GF-D8 (cell line): Measurements from ENCODE around the gene ILKAP.

Experiments
- DNase-seq: peaks from one replicate; lab custom pipeline; 2025; lab: John Stamatoyannopoulos, UW

Gene ILKAP, protein sequence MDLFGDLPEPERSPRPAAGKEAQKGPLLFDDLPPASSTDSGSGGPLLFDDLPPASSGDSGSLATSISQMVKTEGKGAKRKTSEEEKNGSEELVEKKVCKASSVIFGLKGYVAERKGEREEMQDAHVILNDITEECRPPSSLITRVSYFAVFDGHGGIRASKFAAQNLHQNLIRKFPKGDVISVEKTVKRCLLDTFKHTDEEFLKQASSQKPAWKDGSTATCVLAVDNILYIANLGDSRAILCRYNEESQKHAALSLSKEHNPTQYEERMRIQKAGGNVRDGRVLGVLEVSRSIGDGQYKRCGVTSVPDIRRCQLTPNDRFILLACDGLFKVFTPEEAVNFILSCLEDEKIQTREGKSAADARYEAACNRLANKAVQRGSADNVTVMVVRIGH

GRCh38 chr2:238203094-238203972, at the start of gene ILKAP:
ILKAP (minus strand) TSS chr2:238203695; CDS start chr2:238203553, 142 bp downstream.
- DNase-seq = peak; percentile 43

- no peak for DNase-seq
Observed at GRCh38 chr2:238252766-238253630, 49.5 kb upstream of the ILKAP start.

DNA sequence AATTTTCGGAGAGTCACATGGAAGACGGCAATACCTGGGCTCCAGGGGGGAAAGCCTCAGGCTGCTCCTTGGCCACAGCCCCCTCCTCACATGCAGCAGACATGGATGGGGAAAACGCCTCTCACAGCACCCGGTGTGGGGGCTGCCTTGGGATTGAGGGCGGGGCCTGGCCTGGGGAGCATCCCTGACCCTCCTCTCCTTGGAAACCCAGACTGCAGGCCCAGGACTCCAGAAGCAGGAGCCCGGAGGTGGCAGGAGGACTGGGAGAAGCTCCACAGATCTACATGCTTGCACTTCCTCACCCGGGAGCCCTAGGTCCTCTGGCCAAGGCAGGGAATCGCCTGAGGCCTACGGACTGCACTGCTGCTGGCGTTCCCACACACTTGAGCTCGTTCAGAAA, 48.5 kb upstream of the ILKAP start:
- DNase-seq = no peak

DNA sequence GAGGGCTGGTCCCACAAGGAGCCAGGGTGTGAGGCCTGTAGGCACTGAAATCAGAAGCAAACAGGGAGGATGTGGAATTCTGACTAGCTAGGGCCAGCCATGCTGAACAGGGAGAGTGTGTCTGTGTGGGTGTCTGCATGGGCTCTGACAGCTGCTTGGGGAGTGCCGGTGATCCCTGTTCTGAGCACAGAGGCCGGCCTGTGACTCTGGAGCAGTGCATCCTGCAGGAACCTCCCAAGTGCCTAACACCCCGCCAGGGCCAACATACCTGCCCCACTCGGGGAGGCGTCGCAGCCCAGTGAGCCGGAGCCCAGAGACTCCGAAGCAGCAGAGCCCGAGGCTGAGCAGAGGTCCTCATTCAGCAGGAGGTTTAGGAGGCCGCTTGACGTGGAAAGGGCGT, 47.8 kb upstream of the ILKAP start:
- DNase-seq = no peak

DNA sequence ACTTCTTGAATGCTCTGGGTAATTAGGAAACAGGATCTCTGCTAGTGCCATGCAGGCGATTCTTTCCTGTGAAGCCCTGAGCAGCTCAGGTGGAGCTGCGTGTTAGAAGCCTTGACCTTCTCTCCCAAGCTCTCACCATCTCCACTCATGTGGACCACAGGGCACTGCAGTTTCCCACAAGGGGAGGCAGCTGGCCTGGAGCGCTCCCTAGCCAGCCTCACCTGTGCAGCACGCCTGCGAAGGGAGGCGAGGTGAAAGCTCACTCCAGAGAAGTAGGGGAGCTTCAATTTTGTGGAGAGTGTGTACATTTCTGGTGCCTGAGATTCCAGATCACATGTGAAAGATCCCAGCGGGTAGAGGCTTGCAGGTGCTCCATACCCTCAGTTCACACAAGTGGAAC, 47.4 kb upstream of the ILKAP start:
- no peak for DNase-seq

GRCh38 chr2:238247841-238248453, 44.5 kb upstream of the ILKAP start:
- DNase-seq = no peak

DNA sequence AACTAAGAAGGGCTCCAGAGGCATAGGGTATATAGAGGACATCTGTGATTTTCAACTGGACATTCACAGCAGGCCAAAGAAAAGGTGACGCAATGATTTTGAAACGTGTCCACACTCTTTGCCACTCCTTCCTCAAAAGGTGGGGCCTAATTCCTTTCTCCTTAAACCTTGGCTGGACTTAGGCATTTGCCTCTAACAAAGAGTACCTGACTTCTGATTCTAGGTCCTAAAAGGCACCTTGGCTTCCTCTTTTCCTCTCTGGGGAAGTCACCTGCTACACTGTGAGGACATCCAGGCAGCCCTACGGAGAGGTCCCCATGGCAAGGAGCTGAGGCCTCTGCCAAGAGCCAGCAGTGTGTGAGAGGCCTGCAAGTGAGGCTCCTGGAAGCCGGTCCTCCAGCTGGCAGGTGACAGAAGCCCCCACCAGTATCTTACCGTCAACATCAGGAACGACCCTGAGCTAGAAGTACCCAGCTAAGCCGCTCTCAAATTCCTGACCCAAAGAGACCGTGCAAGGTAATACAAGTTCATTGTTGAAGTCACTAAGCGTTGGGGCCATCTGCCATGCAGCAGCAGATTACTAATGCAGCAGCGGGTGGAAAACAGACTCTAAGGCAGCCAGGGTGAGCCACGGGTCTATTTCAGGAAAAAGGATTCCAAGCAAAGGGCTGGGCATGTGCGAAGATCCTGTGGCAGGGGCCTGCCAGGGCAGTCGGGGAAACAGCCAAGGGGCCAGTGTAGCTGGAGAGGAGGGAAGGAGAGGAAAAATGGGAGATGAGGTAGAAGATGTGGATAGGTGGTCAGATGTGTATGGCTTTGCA, 43.7 kb upstream of the ILKAP start:
- DNase-seq = no peak

- DNase-seq = no peak
Observed at GRCh38 chr2:238244151-238244550, 40.7 kb upstream of the ILKAP start.

GRCh38 chr2:238243496-238244076, 40.1 kb upstream of the ILKAP start:
- no peak for DNase-seq

- no peak for DNase-seq
Observed at GRCh38 chr2:238242731-238243495, 39.4 kb upstream of the ILKAP start.

GRCh38 chr2:238241970-238242369, 38.5 kb upstream of the ILKAP start:
- DNase-seq = no peak

- no peak for DNase-seq
Observed at GRCh38 chr2:238240757-238241711, 37.5 kb upstream of the ILKAP start.

DNA sequence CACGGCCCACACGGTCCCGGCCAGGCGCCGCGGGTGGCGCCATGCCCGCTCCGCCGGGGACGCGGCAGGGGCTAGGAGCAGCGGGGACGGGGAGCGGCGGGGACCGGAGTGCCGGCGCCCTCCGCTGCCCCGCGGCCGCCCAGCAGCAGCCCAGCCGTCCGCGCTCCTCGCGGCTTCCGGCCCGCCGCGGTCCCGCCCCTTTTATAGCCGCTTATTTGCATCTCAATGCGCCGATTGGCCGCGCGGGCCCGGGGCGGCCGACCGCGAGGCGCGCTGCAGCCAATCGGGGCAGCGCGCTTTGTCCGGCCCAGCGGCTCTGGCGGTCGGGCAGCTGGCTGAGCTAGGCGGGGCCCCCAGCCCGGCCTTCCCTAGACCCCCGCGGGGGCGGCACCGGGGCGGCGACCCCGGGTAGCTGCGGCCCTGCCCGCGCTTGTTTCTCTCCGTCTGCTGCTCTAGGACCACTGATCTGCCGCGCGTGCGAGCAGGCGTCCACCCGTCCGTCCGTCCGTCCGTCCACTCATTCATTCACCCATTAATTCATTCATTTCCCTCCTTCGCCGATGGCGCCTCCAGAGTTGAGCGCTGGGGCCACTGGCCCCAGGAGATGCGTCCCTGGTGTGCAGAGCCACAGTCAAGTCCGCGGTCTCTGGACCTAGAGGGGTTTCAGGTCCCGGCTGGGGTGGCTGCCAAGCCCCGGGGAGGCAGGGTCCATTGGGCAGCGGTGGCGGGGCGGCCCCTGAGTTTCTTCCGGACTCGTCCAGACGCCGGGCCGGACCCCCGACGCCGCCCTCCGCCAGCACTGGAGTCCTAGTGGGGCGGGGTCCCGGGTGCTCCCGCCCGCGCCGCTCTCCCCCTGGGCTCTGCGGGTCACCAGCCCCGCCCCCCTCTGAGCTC, 36.6 kb upstream of the ILKAP start, which contains the start of gene HES6:
Gene HES6, minus strand, starts transcription at position 176 of the 894 bp plus-strand sequence. Its CDS starts 133 bp downstream, at position 43.
- DNase-seq = peak; percentile 61

DNA sequence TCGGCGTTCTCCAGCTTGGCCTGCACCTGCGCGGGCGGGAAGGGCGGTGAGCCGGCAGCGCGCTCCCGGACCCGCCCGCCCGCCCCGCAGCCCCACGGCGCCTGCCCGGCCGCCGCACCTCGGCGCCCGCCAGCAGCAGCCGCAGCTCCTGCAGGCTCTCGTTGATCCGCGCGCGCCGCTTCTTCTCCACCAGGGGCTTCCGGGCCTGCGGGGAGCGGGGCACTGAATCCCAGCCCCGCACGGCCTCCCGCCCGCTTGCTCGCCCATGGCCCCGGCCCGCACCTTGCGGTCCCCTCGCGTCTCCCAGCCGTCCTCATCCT, 36.0 kb upstream of the ILKAP start:
- DNase-seq = no peak

DNA sequence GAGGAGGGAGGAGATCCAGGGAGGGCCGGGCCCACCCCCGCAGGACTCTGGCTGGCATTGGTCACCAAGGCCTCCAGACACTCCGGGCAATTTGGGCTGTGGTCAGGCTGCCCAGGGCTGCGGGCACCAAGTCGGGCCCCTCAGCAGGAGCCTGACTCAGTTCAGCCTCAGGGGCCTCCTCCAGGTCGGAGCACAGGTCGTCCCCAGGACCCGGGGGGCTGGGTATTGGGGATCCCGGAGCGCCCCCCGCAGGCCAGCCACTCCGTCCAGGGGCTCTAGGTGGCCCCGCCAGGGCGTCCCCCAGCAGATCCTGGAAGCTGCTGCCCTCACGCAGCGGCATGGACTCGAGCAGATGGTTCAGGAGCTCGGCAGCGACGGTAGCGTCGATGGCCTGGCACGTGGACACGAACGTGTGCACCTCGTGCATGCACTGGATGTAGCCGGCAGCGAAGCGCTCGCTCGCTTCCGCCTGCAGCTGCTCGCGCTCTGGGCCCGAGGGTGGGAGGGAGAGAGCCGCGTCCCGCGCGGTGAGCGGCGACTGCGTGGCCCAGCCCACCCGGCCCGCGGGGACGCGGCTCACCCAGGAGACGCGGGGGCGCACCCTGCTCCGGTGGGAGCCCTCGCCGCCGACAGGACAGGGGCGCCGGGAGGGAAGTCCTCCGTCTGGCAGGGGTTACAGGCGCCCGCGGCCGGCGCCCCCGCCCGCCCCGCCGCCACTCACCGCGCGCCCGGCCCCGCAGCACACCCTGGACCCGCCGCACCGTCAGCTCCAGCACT, 35.5 kb upstream of the ILKAP start:
- DNase-seq = peak; percentile 38

DNA sequence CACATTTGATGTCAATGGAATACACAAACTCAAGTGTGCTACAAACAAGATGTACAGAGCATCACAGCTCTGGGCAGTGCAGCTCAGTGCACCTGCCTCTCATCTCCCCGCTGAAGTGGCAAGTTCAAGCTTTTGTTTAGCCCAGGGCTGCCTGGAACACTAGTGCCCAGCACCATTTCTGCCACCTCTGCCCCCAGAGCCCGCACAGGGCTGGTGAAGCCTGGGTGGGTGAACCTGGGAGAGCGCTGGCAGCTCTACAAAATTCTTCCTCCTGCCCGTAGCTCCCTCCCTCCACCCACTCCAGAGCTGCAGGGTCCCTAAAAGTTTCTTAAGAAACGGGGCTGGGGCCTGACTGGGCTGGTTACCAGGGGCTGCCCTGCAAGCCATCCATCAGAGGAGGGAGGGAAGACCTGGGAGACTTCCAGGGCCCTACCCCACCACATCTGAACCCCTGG, 34.8 kb upstream of the ILKAP start:
- DNase-seq = no peak
